ENCODE results near the gene SLC8A1.

GRCh38 chr2:40062381-40062780 lies 389.5 kb downstream of the SLC8A1 start:
- TF ChIP-seq EP300 (IDR thresholded peaks at IDR 0.05) (no peak), POLR2A (IDR thresholded peaks at IDR 0.05) (no peak), POLR2AphosphoS5 (IDR thresholded peaks at IDR 0.05) (no peak)
- TF ChIP-seq, protein P1, sequence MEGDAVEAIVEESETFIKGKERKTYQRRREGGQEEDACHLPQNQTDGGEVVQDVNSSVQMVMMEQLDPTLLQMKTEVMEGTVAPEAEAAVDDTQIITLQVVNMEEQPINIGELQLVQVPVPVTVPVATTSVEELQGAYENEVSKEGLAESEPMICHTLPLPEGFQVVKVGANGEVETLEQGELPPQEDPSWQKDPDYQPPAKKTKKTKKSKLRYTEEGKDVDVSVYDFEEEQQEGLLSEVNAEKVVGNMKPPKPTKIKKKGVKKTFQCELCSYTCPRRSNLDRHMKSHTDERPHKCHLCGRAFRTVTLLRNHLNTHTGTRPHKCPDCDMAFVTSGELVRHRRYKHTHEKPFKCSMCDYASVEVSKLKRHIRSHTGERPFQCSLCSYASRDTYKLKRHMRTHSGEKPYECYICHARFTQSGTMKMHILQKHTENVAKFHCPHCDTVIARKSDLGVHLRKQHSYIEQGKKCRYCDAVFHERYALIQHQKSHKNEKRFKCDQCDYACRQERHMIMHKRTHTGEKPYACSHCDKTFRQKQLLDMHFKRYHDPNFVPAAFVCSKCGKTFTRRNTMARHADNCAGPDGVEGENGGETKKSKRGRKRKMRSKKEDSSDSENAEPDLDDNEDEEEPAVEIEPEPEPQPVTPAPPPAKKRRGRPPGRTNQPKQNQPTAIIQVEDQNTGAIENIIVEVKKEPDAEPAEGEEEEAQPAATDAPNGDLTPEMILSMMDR (IDR thresholded peaks at IDR 0.05) = no peak
